GM21529 (cell line): ENCODE measurements around the gene HMHB1.

Experiments used
- ATAC-seq: cut with Tn5 transposase; IDR thresholded peaks from one replicate; pipeline ENCODE4 v1.9.1; 2021; ENCODE audit not compliant: unreplicated experiment

The HMHB1 gene

DNA sequence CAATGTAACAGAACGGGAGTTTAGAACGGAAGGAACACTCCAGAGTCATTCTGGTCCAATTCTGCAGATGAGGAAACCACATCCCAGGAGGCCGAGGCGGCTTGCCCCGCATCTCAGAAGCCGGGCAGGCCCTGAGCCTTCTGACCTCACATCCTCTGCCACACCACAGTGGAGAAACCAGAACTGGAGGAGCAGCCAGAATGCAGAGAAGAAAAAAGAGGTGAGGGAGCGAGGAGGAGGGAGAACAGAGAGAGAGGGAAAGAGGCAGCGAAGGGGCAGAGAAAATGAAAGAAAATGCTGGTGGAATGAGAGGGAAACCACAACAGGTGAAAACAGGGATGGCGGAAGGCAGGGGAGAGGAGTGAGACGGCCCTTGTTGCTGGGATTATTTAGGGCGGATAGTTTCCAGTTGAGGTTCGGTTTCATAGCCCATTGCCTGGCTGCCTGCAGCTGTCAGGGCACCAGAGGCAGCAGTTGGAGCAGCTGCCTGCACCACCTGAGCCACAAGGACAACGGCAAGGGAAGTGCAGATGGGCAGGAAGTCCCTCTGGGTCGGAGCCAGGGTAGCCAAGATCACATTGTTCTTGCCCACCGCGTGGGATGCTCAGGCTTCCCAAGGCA, at the start of gene HMHB1:
Gene HMHB1, plus strand, starts transcription at position 77 of the 621 bp plus-strand sequence.
- ATAC-seq = peak; percentile 66

DNA sequence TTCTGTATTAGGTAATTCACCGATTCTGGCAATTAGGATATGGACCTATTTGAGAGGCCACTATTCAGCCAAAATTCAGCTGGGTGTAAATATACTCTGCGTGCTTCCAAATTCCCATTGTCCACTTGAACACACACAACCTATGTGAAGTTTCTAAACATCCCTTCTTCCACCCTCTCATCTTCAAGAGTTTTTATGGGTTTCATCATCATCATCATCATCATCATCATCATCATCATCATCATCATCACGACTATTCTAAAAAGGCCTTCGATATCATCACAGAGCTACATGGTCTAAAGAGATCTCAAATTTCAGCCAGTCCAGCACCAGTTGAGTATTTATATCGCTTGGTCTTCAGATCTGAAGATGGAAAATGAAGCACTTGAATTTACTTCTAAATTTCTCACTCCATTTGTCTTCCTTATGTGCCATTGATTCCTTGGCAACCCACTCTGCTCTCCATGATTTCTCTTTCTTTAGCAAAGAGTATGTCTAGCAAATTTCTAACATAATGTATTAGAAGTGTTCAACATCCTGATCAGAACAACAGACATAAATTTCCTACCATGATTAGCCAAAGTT, 49.2 kb upstream of the HMHB1 start:
- ATAC-seq = no peak

DNA sequence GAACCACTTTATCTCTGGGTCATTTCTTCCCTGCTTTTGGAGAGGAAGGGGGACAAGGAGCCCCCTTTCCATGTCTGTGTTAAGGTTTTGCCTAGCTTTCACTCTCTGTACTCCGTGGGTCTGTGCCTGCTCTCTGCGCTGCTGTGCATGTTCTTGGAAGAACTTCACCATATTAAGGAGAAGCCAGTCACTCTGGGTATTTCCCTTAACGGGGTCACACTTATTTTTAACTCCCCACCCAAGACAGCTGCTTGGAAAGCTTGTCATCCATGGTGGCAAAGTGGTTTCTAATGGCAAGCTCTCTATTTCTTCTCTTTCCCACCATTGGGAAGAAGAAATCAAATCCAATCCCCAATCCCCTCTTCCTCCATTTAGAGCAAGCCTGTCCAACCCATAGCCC, 44.8 kb upstream of the HMHB1 start:
- ATAC-seq = no peak

DNA sequence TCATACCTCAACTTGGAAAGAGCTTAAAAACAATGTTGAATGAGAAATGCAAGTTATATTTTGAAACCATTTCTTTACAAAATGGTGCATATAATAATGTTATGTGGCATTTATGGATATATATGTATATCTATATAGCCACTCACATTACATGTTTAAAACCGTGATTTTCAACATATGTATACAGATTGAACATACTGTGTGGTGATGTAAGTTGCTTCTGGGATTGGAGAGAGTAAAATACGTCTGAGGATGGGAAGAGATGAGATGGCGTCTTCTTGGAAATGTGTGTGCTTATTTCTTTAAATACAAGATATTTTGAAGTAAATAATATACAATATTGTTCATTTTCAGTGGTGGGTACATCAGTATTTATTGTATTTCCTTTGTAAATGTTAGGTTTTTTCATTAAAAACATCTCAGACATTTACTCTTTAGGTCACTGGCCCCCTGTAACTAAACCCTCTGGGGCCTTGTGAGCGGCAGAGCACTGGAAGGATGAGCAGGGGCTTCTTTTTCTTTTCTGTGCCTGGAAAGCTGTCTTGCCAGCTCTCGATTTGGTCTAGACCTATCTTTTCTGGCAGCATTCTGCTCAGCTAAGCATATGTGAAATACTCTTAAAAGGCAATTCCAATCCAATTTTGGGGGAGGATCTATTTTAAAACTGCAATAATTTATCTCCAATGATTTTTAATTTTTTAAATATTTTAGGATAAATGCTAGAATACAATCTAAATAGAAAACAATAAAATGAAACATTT, 42.8 kb upstream of the HMHB1 start:
- ATAC-seq = no peak

DNA sequence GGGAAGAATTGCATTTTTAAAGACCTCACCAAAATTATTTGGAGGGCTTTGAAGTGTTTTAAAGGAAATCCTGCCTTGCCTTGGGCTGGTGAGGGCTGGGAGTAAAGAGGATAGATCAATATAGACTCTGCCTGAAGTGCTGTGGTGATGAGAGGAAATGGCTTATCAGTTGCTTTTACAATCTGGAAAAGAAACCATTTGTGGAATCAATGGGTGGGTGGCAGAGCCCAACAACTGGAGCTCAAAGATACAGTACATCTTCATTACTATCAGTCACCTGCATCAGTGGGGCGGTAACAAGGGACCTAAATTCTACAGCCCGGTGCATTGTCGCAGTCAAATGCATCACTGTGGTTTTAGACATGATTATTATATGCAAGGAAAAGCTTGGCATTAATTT, 41.5 kb upstream of the HMHB1 start:
- no peak for ATAC-seq

DNA sequence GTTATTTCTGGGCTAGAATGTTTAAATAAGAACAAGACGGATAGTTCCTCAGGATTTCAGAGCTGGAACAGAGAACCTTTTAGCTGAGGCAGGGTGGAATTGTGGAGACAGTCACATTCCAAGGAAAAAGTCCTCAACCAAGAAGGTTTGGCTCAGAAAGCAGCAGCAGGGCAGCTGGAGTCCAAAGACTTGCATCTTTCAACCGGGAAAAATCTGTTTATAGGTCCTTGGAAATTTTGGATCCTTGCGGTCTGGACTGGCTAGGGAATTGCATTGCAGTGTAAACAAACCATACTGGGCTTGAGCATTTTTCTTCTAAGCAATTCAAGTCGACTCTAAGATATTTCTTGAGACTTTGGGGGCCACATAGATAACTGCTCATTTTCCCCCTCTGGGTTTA, 40.8 kb upstream of the HMHB1 start:
- no peak for ATAC-seq

DNA sequence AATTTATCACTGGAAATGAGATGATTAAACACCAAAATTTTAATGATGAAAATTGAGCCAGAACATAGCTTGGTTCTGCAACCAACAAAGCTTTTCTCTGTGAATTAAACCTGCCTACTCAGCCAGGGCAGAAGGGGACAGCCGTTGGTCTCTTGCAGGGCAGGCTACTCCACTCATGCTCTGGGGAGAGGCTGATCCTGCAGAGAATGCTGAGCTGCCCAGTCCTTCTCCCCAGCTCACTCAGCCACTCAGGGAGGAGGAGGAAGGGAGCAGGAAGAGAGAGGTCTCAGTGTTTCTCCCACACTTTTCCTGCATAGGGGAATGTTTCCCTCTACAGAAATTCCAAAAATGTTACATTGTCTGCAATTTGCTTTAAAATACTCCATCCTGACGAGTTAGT, 40.4 kb upstream of the HMHB1 start:
- ATAC-seq = no peak

DNA sequence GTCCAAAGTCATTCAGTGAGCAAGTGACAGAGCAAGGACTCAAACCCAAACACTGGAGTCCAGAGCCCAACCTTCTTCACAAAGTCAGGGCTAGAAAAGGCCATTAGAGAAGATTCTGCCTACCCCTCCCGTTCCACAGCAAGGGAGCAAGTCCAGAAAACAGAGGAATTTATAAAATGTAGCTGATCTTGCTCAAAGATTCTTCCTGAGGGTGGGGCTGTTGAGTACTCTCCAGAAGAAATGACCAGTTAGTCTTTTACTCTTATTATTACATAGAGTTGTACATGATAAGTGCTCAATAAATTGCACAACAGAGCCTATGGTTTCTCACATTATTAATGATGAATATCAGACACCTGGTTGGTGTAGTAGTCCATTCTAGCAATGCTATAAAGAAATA, 39.3 kb upstream of the HMHB1 start:
- ATAC-seq = no peak

DNA sequence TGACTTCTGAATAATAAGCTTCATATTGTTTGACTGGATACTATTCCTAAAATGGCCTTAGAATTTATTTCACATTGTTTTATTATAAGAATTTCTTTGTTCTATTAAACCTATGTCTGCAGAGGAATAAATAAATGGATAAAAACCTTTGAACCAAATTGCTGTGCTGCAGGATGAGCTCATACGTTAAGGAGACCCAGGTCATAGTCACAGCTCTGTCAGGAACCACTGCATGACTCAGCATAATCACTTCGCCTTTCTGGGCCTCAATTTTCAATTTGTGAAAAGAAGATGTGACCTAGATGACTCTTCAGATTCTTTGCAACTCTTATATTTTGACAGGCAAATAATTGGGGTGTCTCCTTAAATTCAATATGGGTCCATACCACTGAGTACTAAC, 36.7 kb upstream of the HMHB1 start:
- ATAC-seq = no peak

DNA sequence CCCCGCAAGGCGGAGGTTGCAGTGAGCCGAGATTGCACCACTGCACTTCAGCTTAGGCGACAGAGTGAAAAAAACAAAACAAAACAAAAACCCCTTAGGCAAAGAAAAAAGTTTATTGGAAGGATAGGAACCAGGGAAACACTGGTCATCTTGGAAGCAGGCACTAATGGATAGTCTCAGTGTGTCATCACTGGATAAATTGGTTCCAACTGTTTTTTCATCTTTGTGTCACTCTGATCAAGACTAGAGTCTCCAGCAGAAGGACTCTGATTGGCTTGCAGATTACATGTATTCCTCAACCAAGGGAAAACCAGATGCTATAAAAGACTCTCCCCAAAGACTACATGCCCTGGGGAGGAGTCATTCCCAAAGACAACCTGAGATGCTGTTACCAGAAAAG, 35.0 kb upstream of the HMHB1 start:
- no peak for ATAC-seq

DNA sequence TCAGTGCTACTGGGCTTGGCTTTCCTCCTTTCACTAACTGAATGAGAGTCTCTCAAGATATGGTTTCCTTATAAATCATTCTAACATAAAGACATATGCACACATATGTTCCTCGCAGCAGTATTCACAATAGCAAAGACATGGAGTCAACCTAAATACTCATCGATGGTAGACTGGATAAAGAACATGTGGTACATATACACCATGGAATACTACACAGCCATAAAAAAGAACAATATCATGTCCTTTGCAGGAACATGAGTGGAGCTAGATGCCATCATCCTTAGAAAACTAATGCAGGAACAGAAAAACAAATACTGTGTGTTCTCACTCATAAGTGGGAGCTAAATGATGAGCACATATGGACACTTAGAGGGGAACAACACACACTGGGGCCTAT, 32.5 kb upstream of the HMHB1 start:
- ATAC-seq = no peak

DNA sequence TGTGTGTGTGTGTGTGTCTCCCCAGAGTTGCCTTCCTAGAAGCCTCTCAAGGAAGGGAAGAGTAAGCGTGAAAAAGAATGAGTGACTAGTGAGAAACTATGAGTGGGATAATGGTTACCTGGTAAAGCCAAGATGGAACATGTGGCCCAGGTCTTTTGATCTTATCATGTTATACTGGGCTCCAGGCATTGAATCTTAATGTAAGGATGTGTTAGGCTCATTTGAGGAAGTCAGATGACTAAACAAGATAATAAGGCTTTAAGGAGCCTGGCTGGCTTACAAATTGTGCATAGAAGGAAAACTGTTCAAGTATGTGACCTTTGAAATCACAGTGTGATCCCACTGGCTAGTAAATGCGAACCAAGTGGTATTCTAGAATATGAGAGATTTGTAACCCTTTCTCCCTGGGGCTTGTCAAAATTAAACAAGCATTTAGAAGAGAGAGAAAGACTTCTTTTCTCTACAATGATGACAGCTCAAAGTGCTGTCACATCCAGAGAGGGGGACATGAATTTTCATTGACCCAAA, 29.9 kb upstream of the HMHB1 start:
- ATAC-seq = no peak

DNA sequence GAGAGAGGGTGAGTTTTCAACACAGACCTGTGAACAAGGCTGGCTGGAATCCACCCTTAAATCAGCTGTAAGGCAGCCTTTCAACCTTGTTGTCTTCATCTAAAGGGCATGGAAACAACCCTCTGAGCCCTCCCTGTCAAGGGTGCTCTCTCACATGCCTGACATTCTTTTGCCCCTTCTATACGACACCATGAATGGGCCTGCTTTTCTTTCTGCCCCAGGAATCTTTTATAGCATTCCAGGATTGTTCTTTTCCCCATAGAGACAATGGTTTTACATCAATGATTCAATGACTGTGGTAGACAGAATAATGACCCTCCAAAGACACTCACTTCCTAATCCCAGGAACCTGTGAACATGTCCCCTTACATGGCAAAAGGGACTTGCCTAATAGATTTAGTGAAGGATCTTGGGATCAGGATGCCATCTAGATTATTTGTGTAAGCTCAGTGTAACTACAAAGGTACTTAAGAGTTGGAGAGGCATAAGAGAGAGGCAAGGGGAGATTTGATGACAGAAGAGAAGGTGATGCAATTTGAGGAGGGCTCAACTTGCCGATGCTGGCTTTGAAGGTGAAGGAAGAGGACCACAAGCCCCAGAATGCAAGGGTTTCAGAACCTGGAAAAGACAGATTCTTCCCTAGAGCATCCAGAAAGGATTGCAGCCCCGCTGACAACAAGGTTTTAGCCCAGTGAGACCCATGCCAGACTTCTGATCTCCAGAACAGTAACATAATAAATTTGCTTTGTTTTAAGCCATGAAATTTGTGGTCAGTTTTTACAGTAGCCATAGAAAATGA, 29.2 kb upstream of the HMHB1 start:
- ATAC-seq = no peak

DNA sequence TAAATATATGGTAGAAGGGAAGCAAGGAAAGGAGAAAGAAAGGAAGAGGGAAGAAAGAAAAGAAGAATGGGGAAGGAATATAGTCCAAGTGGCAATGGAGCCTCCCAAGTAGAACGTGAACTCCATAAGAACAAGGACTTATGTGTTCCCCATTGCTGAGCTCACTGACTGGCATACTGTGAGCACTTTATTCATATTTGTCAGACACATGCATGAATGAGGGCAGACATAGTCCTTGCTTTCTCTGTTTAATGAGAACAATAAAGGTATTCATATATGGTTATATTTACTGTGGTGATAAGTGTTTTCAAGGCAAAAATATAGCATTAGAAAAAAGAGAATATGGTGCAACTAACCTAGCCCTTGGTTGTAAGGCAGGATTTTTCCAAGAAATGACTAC, 23.6 kb upstream of the HMHB1 start:
- no peak for ATAC-seq

DNA sequence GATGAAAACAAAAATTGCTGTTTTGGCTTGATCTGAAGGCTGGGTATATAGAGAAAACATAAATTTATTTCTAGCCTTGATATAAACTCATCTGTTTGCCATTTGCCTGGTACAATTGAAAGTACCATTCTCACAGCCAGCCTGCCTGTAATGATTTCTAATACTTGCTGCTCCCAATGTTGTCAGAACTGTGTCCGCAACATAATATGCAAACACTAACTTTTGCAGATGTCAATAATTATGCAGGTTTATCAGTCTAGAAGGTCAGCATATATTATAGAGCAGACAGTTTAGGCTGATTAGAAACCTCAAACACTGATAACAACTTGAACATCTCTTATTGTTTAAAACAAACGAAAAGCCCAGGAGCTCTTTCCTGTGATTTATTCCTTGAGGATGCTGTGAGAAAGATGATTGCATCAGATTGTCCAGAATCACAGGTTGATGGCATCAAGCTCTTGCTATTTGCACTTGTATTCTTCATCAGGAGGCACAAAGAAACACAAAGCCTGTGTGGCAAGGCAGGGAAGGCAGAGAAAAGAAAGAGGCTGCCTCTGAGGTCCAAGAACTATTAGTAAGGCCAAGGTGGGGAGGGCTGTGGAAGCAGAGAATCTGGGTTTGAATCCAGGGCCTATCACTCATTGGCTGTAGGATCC, 21.4 kb upstream of the HMHB1 start:
- ATAC-seq = no peak

DNA sequence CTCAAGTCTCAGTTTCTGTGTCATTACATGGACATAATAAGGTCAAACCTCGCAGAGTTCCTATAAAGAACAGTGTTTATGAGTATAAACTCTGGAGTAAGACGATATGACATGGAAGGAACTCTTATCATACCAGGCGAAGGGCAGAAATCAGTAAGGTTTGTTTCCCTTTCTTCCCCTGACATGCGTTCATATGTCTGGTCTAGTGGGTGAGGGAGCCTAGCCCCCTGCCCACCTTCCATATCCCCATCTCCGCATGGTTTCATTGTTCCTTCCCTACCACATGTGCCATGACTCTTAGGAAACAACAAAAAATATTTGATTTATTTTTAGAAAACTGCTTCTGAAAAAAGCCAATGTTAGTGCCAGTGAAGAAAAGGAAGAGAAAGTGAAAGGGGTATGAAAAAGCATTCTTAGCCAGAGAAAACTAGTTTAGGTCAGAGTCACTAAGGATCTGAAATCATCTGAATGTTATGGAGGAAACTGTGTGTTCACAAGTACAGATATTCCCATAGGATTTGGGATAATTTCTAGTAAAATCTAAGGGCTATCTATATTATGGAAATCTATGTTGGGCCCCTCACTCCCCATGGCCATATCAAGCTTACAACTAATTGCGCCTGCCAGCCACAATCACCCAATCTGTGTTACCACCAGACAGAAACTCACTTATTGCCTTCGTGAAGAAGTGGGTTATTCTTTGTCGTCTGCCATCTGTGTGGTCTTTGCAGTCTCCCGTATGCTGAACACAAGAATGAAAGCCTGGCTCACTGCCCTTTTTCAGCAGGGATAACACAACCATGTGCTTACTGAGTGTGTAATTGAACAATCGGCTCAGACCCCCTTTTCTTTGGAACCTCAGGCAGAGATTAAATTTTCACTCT, 19.9 kb upstream of the HMHB1 start:
- ATAC-seq = peak; percentile 66

DNA sequence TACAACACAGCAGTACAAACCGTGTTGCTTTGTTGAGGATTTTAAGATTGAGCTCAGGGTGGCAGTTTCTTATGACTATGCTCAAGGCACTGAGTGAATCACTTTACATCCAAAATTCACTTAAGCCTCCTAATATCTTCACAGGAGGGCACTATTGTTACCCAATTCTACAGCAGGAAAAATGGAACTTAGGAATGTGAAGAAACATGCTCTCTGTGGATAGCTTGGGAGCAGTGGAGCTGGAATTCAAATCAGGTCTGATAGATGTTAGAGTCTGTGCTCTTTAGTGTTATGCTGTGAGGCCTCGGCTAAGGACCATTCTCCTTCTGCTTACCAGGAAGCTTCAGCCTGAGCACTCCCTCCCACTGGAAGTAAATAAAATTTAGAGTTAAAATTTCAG, 18.7 kb upstream of the HMHB1 start:
- ATAC-seq = no peak

DNA sequence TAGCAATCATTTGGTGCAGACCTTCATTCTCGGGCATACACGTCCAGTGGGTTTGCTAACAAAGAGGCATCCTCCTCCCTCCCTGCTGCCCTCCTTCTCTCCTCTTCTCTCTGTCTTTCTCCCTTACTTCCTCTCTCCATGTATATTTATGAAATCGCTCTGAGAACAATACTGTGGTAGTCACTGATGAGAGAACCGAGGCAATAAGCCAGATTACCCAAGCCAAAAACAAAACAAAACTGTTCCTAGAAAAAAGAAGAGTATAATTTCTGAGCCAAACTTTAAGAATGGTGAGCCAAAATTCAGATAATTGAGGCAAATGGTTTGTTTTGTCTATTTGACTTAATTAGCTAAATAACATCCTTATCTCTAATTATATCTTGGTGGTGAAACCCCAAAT, 15.8 kb upstream of the HMHB1 start:
- ATAC-seq = no peak

DNA sequence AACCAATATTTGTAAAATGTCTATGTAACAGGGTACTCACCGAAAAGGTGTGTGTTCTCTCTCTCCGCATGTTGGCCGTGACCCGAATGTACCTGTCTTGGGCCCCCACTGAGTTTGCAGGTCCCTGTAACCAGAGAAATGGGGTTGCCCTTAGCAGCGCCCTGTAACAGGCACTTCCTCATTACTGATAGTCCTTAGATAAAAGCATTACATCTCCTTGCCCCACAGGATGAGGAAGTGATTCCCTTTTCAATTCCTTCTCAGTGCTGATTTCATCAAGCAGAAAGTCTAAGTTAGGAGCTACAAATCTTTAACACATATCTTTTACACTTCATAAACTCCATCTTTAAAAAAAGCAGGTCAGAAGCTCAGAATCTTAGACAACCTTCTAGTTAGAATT, 15.2 kb upstream of the HMHB1 start:
- ATAC-seq = no peak

DNA sequence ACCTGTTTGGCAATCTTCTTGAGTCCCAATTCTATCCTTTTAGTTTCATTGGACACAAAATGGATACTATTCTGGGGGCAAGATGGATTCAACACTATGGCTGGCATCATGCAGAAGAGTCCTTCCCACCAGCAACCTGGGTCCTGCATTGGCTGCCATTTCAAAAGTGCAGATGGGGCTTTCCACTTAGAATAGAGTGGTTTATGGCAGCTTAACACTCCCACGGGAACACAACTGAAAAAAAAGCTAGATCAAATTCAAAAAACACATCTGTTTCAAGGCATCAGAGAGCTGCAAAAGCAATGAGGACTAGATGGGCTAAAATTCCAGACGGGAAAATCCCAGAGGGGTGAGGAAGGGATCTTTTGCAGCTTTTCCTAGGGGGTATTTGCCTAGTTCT, 11.2 kb upstream of the HMHB1 start:
- ATAC-seq = no peak
